Activated CD8-positive, alpha-beta memory T cell treated with anti-CD3 and anti-CD28 coated beads, Interleukin-2, amount 50 U/mL, for 1 hour (primary cell): Measurements from ENCODE around the gene SPECC1L.

Source experiments
- DNase-seq: peaks from one replicate; pipeline ENCODE4 v3.0.0-alpha.2; 2020; ENCODE audit errors: extremely low read depth

The SPECC1L gene

DNA sequence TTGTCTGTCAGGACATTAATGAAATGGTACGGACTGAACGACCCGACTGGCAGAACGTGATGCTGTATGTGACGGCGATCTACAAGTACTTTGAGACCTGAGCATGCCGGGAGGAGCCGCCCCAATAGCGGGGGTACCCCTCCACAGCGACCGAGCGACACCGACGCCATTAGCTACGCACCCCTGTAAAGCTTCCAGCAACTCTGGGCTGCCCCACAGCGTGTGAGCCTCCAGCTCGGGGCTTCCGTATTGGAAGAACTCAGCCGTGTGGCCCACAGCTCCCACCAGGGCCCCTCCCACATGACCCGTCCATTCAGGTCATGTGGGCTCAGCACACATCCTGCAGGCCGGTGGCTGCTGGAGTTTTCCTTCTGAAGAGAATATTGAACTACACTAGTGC lies 143.9 kb downstream of the SPECC1L start:
- no peak for DNase-seq

GRCh38 chr22:24414984-24415945 lies 144.6 kb downstream of the SPECC1L start:
- no peak for DNase-seq

DNA sequence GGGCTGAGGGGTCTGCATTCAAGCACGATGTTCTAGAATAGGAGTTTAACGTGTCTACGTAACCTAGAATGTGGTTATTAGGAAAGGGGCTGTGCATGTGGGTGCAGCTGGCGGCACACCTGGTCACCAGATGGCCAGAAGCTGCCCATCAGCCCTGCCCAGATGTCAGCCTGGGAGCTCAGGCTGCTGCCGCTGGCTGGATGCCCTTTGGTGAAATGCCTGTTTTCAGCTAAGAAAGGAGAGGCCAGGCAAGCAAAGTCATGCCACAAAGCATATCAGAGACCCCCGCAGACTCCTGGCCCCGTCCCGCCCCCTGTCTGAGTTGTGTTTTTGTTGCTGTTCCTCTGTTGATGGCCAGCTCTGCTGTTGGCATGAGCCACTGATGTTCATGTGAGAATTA lies 145.5 kb downstream of the SPECC1L start:
- no peak for DNase-seq

- DNase-seq = no peak
Observed at GRCh38 chr22:24416611-24417010, 146.0 kb downstream of the SPECC1L start.

- no peak for DNase-seq
Observed at GRCh38 chr22:24417200-24417599, 146.6 kb downstream of the SPECC1L start.

DNA sequence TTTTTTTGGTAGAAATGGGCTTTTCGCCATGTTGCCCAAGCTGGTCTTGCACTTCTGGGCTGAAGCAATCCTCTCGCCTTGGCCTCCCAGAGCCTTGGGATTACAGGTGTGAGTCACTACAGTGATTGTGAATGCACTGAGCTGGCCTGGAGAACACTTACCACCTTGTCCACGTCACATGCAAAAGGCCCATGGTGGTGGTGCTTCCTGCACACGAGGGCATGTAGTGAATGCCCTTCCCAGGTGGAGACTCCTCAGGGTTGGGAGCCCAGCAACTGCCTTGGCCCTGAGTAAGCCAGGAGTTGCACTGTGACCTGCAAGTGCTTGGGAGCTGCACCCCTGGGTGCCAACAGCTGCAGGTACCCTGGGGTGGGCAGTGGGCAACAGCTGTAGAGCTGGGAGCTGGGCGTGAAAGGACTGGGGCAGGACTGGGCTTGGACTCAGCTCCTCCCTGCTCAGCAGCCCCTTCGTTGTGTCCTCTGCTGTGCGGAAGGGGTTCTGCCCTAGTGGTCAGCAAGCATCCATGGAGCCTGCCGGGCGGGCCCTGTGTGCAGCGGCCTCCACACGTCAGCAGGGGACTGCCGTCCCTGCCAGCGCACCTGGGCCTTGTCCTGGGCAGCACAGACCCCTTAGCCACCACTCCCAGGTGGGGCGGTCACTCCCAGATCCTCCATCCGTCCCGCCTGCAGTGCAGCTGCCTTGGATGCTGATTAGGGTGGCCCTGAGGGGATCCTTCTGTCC lies 147.4 kb downstream of the SPECC1L start:
- DNase-seq = no peak

DNA sequence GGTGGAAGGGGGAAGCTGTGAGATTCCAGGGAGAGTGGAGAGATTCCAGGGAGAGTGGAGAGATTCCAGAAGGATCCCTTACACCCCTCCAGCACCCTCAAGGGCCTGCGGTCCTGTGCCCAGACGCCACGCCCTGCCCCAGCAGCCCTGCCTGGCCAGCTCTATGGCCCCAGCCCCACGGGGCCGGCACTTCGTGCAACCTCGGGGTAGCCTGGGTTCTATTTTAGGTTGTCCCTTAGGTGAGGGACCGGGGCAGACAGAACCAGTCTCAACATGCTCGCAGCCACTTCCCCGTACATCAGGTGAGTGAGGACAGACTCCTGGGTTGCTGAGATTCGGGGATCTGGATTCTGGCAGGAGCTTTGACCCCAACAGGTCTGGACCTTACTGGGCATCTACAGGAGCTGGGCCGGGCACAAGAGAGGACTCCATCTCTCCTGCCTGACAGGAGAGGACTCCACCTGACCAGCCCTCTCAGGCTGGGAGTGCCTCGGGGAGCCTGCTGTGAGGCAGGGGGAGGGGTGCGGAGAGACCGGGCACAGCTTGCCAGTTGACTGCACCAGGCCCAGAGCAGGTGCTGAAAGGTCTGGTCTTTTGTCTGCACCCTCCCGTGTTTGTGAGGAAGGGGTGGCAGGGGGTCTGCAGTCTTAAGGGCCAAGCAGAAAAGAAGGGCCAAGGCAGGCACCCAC lies 148.3 kb downstream of the SPECC1L start:
- no peak for DNase-seq

DNA sequence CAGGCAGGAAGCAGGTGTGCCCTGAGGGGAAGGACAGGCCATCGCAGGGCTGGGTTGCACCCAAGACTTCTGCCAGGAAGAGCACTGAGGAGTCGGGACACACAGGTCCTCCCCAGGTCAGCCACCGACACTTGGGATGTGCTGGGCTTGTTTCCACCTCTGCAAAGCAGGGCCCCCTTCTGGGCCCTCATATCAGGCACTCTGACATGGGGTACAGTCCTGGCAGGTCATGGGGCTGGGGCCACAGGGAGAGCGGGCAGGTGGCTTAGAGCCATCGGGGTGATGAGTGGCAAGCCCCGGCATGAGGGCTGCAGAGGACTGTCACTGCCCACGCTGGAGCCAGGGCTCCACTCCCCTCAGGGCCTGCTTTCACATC lies 148.8 kb downstream of the SPECC1L start:
- DNase-seq = no peak

- no peak for DNase-seq
Observed at GRCh38 chr22:24420072-24420976, 149.7 kb downstream of the SPECC1L start.

DNA sequence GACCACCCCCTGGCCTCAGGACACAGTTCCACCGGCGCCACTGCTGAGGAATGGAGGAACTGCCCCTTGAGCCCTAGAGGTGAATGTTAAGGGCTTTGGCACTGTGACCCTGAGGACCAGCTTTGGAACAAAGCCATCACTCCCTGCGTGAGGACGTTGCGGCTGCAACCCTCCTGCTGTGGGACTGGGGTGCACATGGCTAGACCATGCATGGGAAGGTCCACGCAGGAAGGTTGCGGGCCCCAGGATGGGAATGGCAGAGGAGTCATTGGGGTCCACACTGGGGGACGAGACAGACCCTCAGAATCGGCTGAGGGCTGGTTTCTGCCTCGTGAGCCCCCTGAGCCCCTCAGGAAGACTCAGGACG lies 150.3 kb downstream of the SPECC1L start:
- no peak for DNase-seq

- no peak for DNase-seq
Observed at GRCh38 chr22:24421428-24421931, 150.8 kb downstream of the SPECC1L start.

- no peak for DNase-seq
Observed at GRCh38 chr22:24422102-24422665, 151.6 kb downstream of the SPECC1L start.

- no peak for DNase-seq
Observed at GRCh38 chr22:24423519-24424000, 152.9 kb downstream of the SPECC1L start.

DNA sequence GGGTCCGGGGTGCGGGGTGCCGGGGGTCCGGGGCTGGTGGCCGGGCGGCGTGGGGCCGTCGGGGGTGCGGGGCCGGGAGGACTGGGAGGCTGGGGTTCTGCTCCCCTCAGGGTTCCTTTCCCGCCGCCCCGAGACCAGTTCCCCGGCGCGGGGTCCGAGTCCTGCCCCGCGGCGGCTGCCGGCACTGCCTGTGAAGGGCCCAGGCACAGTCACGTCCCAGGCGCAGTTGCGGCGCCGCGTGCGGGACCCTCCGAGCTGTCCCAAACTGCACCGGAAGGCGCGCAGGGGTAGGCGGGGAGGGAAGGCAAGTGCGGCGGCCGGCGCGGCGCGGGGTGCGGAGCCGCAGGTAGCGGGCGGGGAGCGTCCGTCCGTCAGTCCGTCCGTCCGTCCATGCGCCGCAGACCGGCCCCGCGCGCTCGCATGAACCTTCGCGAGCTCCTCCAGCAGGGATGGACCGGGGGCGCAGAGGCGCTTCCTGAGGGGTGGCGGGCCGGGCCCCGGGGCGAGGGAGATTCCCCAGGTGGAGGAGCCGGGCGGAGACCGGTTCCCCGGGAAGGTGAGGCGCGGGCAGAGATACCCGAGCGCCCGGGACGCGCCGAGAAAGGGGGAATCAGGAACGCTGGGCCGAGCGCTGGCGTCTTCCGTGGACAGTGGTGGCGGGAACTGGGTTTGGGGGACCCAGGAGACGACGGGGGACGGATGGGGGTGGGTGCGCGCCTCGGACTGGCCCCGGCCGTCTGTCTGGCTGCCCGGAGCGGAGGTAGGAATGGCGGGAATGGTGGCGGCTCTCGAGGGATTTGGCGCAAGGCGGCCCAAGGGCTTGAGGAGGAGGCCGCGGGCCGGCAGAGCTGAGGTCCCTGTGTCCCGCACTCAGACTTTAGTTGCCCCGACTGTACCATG lies 153.6 kb downstream of the SPECC1L start:
- no peak for DNase-seq

GRCh38 chr22:24424901-24425775 lies 154.5 kb downstream of the SPECC1L start:
- DNase-seq = no peak

GRCh38 chr22:24426436-24426835 lies 155.8 kb downstream of the SPECC1L start:
- no peak for DNase-seq

DNA sequence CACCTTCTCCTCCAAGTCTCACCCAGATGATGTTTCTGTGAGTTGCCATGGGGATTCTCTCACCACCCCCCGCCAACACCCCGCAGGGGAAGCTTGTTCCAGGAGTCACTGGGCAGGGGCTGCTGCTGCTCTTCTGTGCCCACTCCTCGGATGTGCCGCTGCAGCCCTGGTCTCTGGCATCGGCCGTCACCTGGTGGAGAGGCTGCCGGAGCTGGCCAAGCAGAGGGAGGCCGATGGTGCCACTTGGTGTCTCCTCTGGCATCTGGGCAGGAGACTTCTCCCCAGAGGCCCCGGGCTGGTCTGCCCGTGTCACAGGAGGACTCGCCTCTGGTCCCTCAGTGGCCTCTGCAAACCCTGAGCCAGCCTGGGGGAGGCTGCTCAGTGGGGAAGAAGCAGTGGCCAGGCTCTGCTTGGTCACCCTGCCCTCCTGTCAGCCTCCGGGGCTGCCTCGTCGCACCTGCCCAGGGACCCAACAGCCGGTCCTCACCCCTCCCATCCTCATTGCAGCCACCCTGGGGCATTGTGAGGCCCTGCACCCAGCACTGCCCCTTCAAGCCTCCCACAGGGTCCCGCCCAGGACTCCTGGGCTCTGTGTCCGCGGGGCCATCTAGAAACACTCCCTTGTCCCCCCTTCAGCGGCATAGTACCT lies 156.3 kb downstream of the SPECC1L start:
- no peak for DNase-seq
